Iris pigment epithelial cell (primary cell): Measurements from ENCODE around the gene FKBP6.
A peak's percentile ranks its signal among the peaks of the same experiment; 100 is the strongest.
"Not testable (repeated sequence)": the region's sequence is repeated elsewhere in the genome, so short reads cannot be mapped to it uniquely, and the experiment has no call there.

ENCODE experiments used
- DNase-seq: peaks from one replicate; pipeline ENCODE4 v3.0.0-alpha.2; 2011; ENCODE audit warnings: low read depth

FKBP6 gene

DNA sequence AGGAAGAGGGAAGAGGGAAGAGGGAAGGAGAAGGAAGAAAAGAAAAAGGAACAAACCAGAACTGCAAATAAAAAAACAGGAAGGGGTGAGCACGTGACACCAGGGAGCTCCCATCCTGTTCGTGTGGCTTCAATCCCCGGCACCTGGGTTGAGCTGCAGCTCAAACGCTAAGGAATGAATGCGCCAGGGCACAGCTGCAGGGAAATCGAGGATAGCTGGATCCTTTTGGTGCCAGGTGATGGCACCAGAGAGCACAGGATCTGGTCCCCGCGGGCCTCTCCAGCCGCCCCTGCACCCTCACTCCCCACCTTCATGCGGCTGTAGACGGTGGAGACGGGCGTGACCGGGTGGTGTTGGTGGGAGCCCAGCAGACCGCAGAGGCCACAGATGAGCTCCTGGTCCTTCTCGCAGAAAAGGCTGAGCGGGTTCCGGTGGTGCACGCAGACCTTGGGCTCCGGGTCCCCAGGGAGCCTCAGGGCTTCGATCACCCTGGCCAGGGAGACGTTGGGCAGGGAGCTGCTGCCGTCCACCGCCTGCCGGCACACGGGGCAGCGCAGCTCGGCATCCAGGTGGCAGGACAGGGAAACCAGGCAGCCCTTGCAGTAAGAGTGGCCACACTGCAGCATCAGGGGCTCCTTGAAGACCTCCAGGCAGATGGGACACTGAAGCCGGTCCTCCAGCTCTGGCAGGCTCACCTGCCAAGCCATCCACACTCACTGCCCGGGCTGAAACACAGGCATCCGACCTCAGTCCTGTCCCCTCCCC is 3.7 kb upstream of the FKBP6 start:
- peak; percentile 48 for DNase-seq

GRCh38 chr7:73325424-73325823 is 2.5 kb upstream of the FKBP6 start:
- not testable (repeated sequence) for DNase-seq

DNA sequence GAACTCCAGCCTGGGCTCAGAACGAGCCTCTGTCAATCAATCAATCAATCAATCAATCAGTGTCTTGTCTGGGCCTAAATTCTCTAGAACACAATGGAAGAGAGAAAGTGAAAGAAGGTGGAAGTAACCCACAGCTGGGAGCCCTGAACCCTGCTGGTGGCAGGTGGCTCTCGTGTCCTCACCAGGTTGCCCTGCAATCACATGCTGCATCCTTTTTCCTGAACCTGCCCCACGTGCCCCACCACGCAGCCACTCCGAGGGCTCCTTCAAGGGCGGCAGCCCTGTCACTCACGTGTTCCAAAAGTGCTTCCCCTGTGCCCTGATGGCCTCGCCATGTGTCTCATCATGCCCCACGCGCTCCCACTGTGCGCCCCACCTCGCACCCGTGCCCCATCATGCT is 512 bp upstream of the FKBP6 start:
- not testable (repeated sequence) for DNase-seq

DNA sequence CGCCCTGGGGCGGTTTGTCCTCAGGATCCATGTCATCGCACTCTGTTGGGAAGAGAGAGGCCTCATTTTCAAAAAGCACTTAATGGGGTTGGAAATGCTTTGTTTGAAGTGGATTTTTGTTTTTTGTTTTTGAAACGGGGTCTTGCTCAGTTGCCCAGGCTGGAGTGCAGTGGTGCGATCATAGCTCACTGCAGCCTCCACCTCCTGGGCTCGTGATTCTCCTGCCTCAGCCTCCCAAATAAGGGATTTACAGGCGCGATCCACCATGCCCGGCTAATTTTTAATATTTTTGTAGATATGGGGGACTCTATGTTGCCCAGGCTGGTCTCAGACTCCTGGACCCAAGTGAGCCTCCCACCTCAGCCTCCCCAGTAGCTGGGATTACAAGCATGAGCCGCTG is 735 bp downstream of the FKBP6 start:
- DNase-seq = no peak

DNA sequence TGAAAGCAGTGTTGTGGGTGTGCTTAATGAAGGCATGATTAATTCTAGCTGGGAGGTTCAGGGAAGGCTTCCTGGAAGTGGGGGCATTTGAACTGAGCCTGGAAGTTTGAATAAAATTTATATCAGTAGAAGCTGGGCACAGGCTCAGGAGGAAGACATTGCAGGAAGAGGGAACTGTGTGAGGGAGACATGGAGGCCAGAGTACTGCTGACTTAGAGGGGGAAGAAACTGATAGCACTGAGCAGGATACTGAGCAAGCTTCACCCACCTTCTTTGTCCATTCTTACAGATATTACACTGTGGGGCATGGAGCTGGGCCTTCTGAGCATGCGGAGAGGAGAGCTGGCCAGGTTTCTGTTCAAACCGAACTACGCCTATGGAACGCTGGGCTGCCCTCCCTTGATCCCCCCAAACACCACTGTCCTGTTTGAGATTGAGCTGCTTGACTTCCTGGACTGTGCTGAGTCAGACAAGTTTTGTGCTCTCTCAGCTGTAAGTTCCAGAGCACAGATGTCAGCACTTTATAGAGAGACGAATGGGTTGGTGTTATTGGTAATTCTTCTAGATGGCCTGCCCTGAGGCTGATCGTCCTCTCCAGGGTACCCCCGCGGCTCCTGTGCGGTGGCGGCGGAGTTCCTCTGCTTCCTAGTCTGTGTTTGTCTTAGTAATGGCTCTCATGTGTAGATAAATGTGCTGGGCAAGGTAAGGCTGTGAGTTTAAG is 2.1 kb downstream of the FKBP6 start:
- peak; percentile 54 for DNase-seq

- DNase-seq = no peak
These were observed 2.8 kb downstream of the FKBP6 start for GRCh38 chr7:73330772-73331171.

- no peak for DNase-seq
These were observed 4.5 kb downstream of the FKBP6 start for GRCh38 chr7:73332447-73332846.

GRCh38 chr7:73338321-73338720 is 10.4 kb downstream of the FKBP6 start:
- no peak for DNase-seq

DNA sequence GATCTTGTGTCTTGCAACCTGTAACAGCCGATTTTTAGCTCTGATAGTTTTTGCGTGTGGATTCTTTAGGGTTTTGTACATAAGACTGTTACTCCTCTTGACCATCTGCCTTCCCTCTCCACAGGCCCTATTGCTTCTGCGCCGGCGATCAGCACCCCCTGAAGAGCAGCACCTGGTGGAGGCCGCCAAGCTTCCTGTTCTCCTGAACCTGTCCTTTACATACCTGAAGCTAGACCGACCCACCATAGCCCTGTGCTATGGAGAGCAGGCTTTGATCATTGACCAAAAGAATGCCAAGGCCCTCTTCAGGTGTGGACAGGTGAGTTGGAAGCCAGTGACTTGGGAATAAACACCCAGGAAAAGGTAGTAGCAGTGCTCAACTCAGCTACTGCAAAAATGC is 12.6 kb downstream of the FKBP6 start:
- DNase-seq = no peak

DNA sequence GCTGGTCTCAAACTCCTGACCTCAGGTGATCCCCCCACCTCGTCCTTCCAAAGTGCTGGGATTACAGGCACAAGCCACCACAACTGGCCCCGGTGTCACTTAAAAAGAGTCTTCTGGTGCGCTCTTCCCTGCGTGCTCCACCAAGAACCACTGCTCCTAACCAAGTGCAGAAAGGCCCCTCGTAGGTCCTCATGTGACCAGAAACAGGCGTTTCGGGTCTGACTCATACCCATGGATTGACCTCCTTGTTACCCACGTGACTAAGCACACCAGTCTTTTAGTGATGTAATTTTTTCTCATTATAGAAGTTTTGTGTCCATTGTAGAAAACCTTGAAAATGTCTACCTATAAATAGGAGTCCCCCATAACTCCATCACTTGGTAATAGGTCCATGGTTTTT is 13.9 kb downstream of the FKBP6 start:
- DNase-seq = peak; percentile 91

DNA sequence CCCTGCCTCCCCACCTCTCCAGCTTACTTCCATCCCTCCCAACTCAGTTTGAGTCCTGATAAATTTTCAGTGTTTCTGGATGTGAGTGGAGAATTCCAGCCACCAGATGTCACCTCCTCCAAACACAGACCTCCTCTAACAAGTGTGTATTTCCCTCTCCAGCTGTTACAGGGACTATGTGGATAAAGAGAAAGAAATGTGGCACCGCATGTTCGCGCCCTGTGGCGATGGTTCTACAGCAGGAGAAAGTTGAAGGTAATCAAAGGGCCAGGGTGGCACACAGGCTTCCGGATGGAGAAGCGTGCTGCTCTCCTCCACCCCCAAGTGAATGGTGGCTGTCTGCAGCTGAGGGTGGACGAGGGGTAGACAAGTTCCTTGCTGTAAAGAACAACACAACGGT is 14.7 kb downstream of the FKBP6 start:
- peak; percentile 67 for DNase-seq

DNA sequence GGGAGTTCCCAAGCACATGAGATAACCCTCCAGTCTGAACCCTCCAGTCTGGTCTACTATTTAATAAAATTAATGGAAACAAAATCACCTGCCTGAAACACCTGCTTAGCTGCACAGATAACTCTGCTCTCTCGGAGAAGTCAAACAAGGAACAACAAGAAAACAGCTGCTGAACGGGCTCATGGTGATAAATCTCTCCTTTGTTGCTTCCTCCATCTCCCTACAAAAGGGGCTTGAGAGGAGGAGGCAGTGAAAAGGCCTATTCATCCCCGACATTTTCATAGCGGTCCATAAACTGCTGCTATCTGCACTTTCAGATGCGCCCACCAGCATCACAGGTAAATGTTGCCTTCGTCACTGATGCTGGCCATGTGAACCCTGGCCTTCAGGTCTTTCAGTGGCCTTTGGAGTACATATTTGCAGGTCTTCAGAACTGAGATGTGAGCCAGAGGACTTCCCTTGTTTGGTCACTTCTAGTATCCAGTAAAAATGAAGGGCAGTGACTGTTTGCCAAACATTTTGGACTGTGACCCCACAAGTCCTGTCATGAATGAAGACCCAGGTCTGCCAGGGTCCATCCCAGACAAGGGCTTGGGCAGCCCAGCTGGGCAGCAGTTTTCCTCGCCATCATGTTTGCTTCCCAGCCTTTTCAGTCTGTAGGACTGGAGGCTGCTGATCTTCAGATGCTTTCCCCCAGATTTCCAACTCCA is 15.9 kb downstream of the FKBP6 start:
- DNase-seq = no peak

- DNase-seq = no peak
These were observed 17.6 kb downstream of the FKBP6 start for GRCh38 chr7:73345538-73345937.

DNA sequence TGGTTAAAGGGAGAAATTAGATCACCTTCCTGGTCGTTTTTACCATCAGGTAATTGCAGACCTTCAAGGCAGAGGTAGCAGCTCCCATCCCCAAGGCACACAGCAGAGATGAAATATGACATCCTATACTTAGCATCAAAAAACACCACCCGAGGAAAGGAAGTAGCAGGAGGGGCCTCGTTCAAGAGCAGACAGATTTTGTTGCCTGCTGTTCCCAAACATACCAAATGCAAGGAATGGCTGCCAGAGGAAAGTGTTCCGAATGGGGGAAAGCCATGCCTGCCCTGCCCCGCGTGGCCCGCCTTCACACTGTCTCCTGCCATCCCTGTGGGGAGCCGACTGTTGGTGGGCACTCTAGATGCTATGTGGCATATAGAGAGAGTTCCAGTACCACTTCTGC is 18.0 kb downstream of the FKBP6 start:
- no peak for DNase-seq

- no peak for DNase-seq
These were observed 21.8 kb downstream of the FKBP6 start for GRCh38 chr7:73349763-73350162.

DNA sequence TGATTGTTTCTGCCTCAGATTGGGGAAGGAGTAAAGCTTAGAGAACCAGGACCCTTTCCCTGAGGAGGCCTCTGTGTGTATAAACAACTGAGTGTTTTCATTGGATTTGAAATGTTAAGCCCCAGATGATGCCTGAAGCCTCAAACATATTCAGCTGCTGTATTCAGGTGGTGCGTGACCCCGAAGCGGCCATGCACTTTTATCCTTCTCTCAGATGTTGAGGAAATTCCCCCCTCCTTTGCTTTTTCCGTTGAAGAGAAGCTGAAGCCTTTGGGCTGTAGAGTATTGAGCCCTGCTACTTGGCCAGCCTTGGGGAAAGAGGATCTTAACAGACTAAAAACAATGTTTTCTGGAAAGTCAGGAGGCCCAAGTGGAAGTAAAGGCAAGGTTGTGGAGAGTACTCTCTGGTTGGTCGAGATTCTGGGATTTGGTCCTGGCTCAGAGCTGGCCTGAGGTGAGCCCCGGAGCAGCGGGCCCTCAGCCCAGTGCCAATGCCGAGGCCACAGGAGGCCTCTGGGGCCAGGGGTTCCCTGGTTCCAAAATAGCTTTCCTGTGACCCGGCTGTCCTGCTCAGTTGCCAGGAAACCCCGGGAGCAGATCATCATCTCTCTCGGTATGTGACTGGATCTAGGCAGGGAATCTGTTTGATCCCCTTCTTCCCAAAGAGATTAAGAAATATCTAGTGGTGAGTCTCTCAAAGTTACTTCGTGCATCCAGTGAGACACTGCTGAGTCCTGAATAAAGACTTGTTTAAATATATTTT is 22.5 kb downstream of the FKBP6 start:
- DNase-seq = no peak

GRCh38 chr7:73351447-73352167 is 23.6 kb downstream of the FKBP6 start:
- no peak for DNase-seq

GRCh38 chr7:73352784-73353183 is 24.8 kb downstream of the FKBP6 start:
- DNase-seq = no peak

- DNase-seq = peak; percentile 85
These were observed 25.3 kb downstream of the FKBP6 start for GRCh38 chr7:73353243-73353642.

- no peak for DNase-seq
These were observed 26.2 kb downstream of the FKBP6 start for GRCh38 chr7:73354196-73354595.

DNA sequence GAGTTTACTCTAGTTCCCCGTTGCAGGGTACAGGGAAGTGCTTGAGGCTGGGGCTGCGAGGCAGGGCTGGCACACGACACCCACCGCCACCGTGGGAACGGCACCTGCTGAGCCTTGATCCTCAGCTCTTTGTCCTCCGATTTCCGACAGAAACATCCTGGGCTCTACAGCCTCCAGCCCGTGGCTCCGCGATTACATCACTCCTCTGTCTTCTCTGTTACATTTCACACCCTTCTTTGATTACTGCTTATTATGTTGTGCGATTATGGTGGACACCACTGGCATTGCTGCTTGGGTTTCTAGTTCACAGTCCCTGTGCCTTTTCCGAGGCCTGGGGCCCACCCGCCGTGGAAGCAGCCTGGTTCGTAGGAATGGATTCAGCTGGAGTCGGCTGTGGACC is 26.9 kb downstream of the FKBP6 start:
- DNase-seq = no peak

DNA sequence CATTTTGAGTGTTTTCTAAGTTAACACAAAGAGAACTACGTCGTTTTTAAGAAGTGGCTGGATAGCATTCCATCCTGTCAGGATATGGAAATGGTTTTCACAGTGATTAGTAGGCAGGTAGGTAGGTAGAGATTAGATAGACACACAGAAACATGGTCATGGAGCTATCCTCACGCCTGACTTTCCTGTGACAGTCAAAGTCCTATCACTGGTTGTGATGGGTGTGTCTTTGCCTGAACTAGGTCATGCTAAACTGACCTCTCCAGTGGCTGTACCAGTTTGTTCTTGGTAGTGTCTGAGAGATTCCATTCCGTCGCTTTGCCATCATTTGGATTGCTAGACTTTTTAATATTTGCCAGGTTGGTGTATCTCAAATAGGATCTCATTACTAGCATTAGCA is 28.2 kb downstream of the FKBP6 start:
- no peak for DNase-seq
